Neural progenitor cell (in vitro differentiated cells): ENCODE measurements around the gene SNX7.

Experiments
- CTCF ChIP-seq: fragments of 200-600 bp; sonication (generic); IDR thresholded peaks from 2 replicates; pipeline ENCODE4 v1.5.1; 2017; ENCODE audit warnings: antibody characterized with exemption, mild to moderate bottlenecking
- EZH2 ChIP-seq: fragments of 200-600 bp; sonication (generic); IDR thresholded peaks from 2 replicates; pipeline ENCODE4 v1.6.1; 2017; ENCODE audit warnings: antibody characterized with exemption, mild to moderate bottlenecking, moderate library complexity
- EZH2phosphoT487 ChIP-seq: fragments of 200-600 bp; sonication (generic); IDR thresholded peaks from 2 replicates; pipeline ENCODE4 v1.6.1; 2017; ENCODE audit warnings: antibody characterized with exemption

GRCh38 chr1:98702976-98703375 lies 41.5 kb downstream of the SNX7 start:
- TF ChIP-seq CTCF (no peak), EZH2phosphoT487 (no peak), EZH2 (no peak)
